ENCODE results near the gene TOM1L1. TPM values are rescaled to one million over a fixed set of nuclear protein-coding genes. Genes with fewer than 3 reads are reported as not detected.
A peak's percentile ranks its signal among the peaks of the same experiment; 100 is the strongest.

Gene TOM1L1
- total RNA-seq, 1 donor from 2014 or later = 3.1 TPM

GRCh38 chr17:54941285-54941684 lies 40.6 kb downstream of the TOM1L1 start:
- no peaks in the 10 kb centered on the region for H3K27me3 ChIP-seq (ENCODE audit: control insufficient read depth in 3 of 3, insufficient read depth in 3 of 3, low read length in 3 of 3)
- H3K36me3 ChIP-seq (ENCODE audit: control insufficient read depth in 3 of 3, insufficient read depth in 3 of 3, low read length in 3 of 3) = no peaks in the 10 kb centered on the region
- no peak overlapping the region for H3K9ac ChIP-seq (ENCODE audit: low read depth in 1 of 3, low read length in 3 of 3)
- no peak overlapping the region for H3K4me3 ChIP-seq (ENCODE audit: low read length in 3 of 3)
- no peaks in the 10 kb centered on the region for H3K9me3 ChIP-seq (ENCODE audit: control insufficient read depth in 3 of 3, low read length in 3 of 3)
- no peaks in the 10 kb centered on the region for H3K4me1 ChIP-seq (ENCODE audit: control insufficient read depth in 3 of 3, insufficient read depth in 3 of 3, low read length in 3 of 3)
- H3K27ac ChIP-seq (ENCODE audit: low read depth, low read length) = no peak overlapping the region

DNA sequence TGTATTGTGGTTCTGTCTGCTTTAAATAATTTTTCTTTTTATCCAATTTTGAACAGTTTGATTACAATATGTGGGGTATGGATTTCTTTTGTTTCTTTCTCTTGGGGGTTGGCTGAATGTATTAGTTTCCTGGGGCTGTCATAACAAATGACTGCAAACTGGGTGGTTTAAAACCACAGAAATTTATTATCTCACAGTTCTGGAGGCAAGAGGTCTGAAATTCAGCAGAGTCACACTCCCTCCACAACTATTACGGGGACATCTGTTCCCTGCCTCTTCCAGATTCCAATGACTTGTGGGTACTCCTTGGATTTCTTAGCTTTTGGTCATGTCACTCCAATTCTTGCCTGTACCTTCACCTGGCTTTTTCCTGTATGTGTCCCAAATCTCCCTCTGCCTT lies 44.1 kb downstream of the TOM1L1 start:
- no peak overlapping the region for H3K4me3 ChIP-seq (ENCODE audit: low read length in 3 of 3)
- no peak overlapping the region for H3K9ac ChIP-seq (ENCODE audit: low read depth in 1 of 3, low read length in 3 of 3)
- H3K27ac ChIP-seq (ENCODE audit: low read depth, low read length) = no peak overlapping the region
- H3K9me3 ChIP-seq (ENCODE audit: control insufficient read depth in 3 of 3, low read length in 3 of 3) = no peaks in the 10 kb centered on the region
- no peaks in the 10 kb centered on the region for H3K27me3 ChIP-seq (ENCODE audit: control insufficient read depth in 3 of 3, insufficient read depth in 3 of 3, low read length in 3 of 3)
- no peaks in the 10 kb centered on the region for H3K36me3 ChIP-seq (ENCODE audit: control insufficient read depth in 3 of 3, insufficient read depth in 3 of 3, low read length in 3 of 3)
- H3K4me1 ChIP-seq (ENCODE audit: control insufficient read depth in 3 of 3, insufficient read depth in 3 of 3, low read length in 3 of 3) = peaks cover 0 to 3% (median 0%) of the 10 kb centered on the region in 3 donors

- H3K27me3 ChIP-seq (ENCODE audit: control insufficient read depth in 3 of 3, insufficient read depth in 3 of 3, low read length in 3 of 3) = no peaks in the 10 kb centered on the region
- peaks cover 0 to 3% (median 0%) of the 10 kb centered on the region in 3 donors for H3K4me1 ChIP-seq (ENCODE audit: control insufficient read depth in 3 of 3, insufficient read depth in 3 of 3, low read length in 3 of 3)
- no peak overlapping the region for H3K4me3 ChIP-seq (ENCODE audit: low read length in 3 of 3)
- H3K27ac ChIP-seq (ENCODE audit: low read depth, low read length) = no peak overlapping the region
- H3K9ac ChIP-seq (ENCODE audit: low read depth in 1 of 3, low read length in 3 of 3) = no peak overlapping the region
- H3K9me3 ChIP-seq (ENCODE audit: control insufficient read depth in 3 of 3, low read length in 3 of 3) = no peaks in the 10 kb centered on the region
- H3K36me3 ChIP-seq (ENCODE audit: control insufficient read depth in 3 of 3, insufficient read depth in 3 of 3, low read length in 3 of 3) = no peaks in the 10 kb centered on the region
These were observed 44.6 kb downstream of the TOM1L1 start for GRCh38 chr17:54945231-54945630.

GRCh38 chr17:54945671-54946070 lies 45.0 kb downstream of the TOM1L1 start:
- Histone ChIP-seq H3K36me3 (ENCODE audit: control insufficient read depth in 3 of 3, insufficient read depth in 3 of 3, low read length in 3 of 3) (no peaks in the 10 kb centered on the region), H3K9ac (ENCODE audit: low read depth in 1 of 3, low read length in 3 of 3) (no peak overlapping the region), H3K9me3 (ENCODE audit: control insufficient read depth in 3 of 3, low read length in 3 of 3) (no peaks in the 10 kb centered on the region), H3K4me3 (ENCODE audit: low read length in 3 of 3) (no peak overlapping the region), H3K27me3 (ENCODE audit: control insufficient read depth in 3 of 3, insufficient read depth in 3 of 3, low read length in 3 of 3) (no peaks in the 10 kb centered on the region), H3K27ac (ENCODE audit: low read depth, low read length) (no peak overlapping the region), H3K4me1 (ENCODE audit: control insufficient read depth in 3 of 3, insufficient read depth in 3 of 3, low read length in 3 of 3) (peaks cover 0 to 3% (median 0%) of the 10 kb centered on the region in 3 donors)

GRCh38 chr17:54947396-54947795 lies 46.7 kb downstream of the TOM1L1 start:
- Histone ChIP-seq H3K4me3 (ENCODE audit: low read length in 3 of 3) (no peak overlapping the region), H3K9me3 (ENCODE audit: control insufficient read depth in 3 of 3, low read length in 3 of 3) (no peaks in the 10 kb centered on the region), H3K9ac (ENCODE audit: low read depth in 1 of 3, low read length in 3 of 3) (no peak overlapping the region), H3K36me3 (ENCODE audit: control insufficient read depth in 3 of 3, insufficient read depth in 3 of 3, low read length in 3 of 3) (no peaks in the 10 kb centered on the region), H3K4me1 (ENCODE audit: control insufficient read depth in 3 of 3, insufficient read depth in 3 of 3, low read length in 3 of 3) (peaks cover 0 to 3% (median 0%) of the 10 kb centered on the region in 3 donors), H3K27ac (ENCODE audit: low read depth, low read length) (no peak overlapping the region), H3K27me3 (ENCODE audit: control insufficient read depth in 3 of 3, insufficient read depth in 3 of 3, low read length in 3 of 3) (no peaks in the 10 kb centered on the region)

DNA sequence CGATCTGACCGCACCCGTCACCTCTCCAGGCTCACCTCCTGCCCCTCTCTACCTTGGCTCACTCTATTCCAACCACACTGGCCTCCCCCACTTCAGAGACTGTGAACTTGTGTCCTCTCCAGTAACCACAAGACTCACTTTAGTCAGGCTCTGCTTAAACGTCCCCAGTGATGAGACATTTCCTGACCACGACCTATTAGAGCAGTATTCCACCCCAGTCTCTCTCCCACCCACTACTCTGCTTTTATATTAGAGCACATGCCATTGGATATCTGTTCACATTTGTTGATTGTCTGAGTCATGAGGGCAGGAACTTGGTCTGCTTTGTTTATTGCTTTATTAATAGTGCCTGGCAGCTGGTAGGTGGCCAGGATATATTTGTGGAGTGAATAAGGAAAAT lies 47.7 kb downstream of the TOM1L1 start:
- Histone ChIP-seq H3K36me3 (ENCODE audit: control insufficient read depth in 3 of 3, insufficient read depth in 3 of 3, low read length in 3 of 3) (no peaks in the 10 kb centered on the region), H3K4me3 (ENCODE audit: low read length in 3 of 3) (no peak overlapping the region), H3K4me1 (ENCODE audit: control insufficient read depth in 3 of 3, insufficient read depth in 3 of 3, low read length in 3 of 3) (peaks cover 0 to 3% (median 0%) of the 10 kb centered on the region in 3 donors), H3K27me3 (ENCODE audit: control insufficient read depth in 3 of 3, insufficient read depth in 3 of 3, low read length in 3 of 3) (no peaks in the 10 kb centered on the region), H3K9me3 (ENCODE audit: control insufficient read depth in 3 of 3, low read length in 3 of 3) (no peaks in the 10 kb centered on the region), H3K9ac (ENCODE audit: low read depth in 1 of 3, low read length in 3 of 3) (no peak overlapping the region), H3K27ac (ENCODE audit: low read depth, low read length) (no peak overlapping the region)

GRCh38 chr17:54950116-54950515 lies 49.5 kb downstream of the TOM1L1 start:
- Histone ChIP-seq H3K4me1 (ENCODE audit: control insufficient read depth in 3 of 3, insufficient read depth in 3 of 3, low read length in 3 of 3) (peaks cover 0 to 3% (median 0%) of the 10 kb centered on the region in 3 donors), H3K9ac (ENCODE audit: low read depth in 1 of 3, low read length in 3 of 3) (no peak overlapping the region), H3K36me3 (ENCODE audit: control insufficient read depth in 3 of 3, insufficient read depth in 3 of 3, low read length in 3 of 3) (peaks cover 0 to 9% (median 3%) of the 10 kb centered on the region in 3 donors), H3K4me3 (ENCODE audit: low read length in 3 of 3) (no peak overlapping the region), H3K27ac (ENCODE audit: low read depth, low read length) (no peak overlapping the region), H3K27me3 (ENCODE audit: control insufficient read depth in 3 of 3, insufficient read depth in 3 of 3, low read length in 3 of 3) (no peaks in the 10 kb centered on the region), H3K9me3 (ENCODE audit: control insufficient read depth in 3 of 3, low read length in 3 of 3) (no peaks in the 10 kb centered on the region)

DNA sequence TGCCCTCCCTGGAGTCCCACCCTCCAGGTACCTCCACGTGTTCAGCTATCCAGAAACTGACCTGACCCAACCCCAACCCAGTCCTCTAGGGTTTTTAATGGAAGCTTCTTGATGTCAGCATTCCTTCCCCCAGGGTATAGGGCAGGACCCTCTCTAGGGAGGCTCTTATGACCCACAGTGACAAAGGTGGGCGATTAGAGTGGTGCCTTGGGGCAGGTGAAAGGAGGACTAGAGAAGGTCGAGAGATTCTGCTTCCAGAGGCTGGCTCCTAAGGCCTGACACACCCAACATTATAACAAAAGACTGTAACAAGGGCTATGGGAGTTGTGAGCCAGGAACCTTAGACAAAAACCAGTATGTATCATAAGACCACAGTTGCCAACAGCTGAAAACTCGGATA lies 50.6 kb downstream of the TOM1L1 start:
- Histone ChIP-seq H3K27ac (ENCODE audit: low read depth, low read length) (no peak overlapping the region), H3K27me3 (ENCODE audit: control insufficient read depth in 3 of 3, insufficient read depth in 3 of 3, low read length in 3 of 3) (no peaks in the 10 kb centered on the region), H3K4me1 (ENCODE audit: control insufficient read depth in 3 of 3, insufficient read depth in 3 of 3, low read length in 3 of 3) (peaks cover 0 to 3% (median 0%) of the 10 kb centered on the region in 3 donors), H3K9me3 (ENCODE audit: control insufficient read depth in 3 of 3, low read length in 3 of 3) (no peaks in the 10 kb centered on the region), H3K4me3 (ENCODE audit: low read length in 3 of 3) (no peak overlapping the region), H3K36me3 (ENCODE audit: control insufficient read depth in 3 of 3, insufficient read depth in 3 of 3, low read length in 3 of 3) (peaks cover 0 to 15% (median 4%) of the 10 kb centered on the region in 3 donors), H3K9ac (ENCODE audit: low read depth in 1 of 3, low read length in 3 of 3) (no peak overlapping the region)

DNA sequence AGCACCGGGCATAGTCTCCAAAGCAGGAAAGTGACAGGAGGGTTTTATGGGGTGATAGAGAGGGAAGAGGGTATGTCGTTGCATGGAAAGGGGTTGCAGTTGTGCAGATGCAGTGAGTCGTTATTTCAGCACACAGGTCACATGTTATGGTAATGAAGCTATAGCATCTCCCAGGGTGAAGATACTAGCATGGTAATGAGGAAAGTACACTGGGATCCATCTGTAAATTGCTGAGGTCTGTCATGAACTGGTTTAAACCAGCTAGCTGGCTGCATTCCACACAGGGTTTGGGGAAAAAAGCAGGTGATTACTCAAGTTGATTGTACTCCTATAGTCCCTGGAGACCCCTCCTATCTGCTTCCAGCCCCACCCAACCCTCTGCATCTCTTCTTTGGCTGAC lies 56.1 kb downstream of the TOM1L1 start:
- Histone ChIP-seq H3K27ac (ENCODE audit: low read depth, low read length) (no peak overlapping the region), H3K36me3 (ENCODE audit: control insufficient read depth in 3 of 3, insufficient read depth in 3 of 3, low read length in 3 of 3) (peaks cover 12 to 45% (median 25%) of the 10 kb centered on the region in 3 donors), H3K9me3 (ENCODE audit: control insufficient read depth in 3 of 3, low read length in 3 of 3) (no peaks in the 10 kb centered on the region), H3K4me1 (ENCODE audit: control insufficient read depth in 3 of 3, insufficient read depth in 3 of 3, low read length in 3 of 3) (no peaks in the 10 kb centered on the region), H3K9ac (ENCODE audit: low read depth in 1 of 3, low read length in 3 of 3) (no peak overlapping the region), H3K4me3 (ENCODE audit: low read length in 3 of 3) (no peak overlapping the region), H3K27me3 (ENCODE audit: control insufficient read depth in 3 of 3, insufficient read depth in 3 of 3, low read length in 3 of 3) (no peaks in the 10 kb centered on the region)

GRCh38 chr17:54967621-54968261 lies 67.1 kb downstream of the TOM1L1 start:
- H3K4me3 ChIP-seq (ENCODE audit: low read length in 3 of 3) = peak overlapping the region; percentile 93 to 98 (median 96)
- H3K9ac ChIP-seq (ENCODE audit: low read depth in 1 of 3, low read length in 3 of 3) = peak overlapping the region; percentile 93 to 94 (median 93)
- H3K4me1 ChIP-seq (ENCODE audit: control insufficient read depth in 3 of 3, insufficient read depth in 3 of 3, low read length in 3 of 3) = peaks cover 11 to 23% (median 11%) of the 10 kb centered on the region in 3 donors
- H3K36me3 ChIP-seq (ENCODE audit: control insufficient read depth in 3 of 3, insufficient read depth in 3 of 3, low read length in 3 of 3) = peaks cover 0 to 14% (median 6%) of the 10 kb centered on the region in 3 donors
- H3K27ac ChIP-seq (ENCODE audit: low read depth, low read length) = no peak overlapping the region
- H3K27me3 ChIP-seq (ENCODE audit: control insufficient read depth in 3 of 3, insufficient read depth in 3 of 3, low read length in 3 of 3) = no peaks in the 10 kb centered on the region
- H3K9me3 ChIP-seq (ENCODE audit: control insufficient read depth in 3 of 3, low read length in 3 of 3) = no peaks in the 10 kb centered on the region

Measured in skeletal muscle tissue (tissue), 4 donors.